Measurements from ENCODE around the gene PAX9. TPM values are rescaled to one million over a fixed set of nuclear protein-coding genes. Genes with fewer than 3 reads are reported as not detected.
A peak's percentile ranks its signal among the peaks of the same experiment; 100 is the strongest.

PAX9 gene
- total and polyA plus RNA-seq, 2 of the 13 experiments (the other 11 are each of a cell fraction or from before 2014, with no cell fraction given) = 0.03 TPM; not detected in 1

DNA sequence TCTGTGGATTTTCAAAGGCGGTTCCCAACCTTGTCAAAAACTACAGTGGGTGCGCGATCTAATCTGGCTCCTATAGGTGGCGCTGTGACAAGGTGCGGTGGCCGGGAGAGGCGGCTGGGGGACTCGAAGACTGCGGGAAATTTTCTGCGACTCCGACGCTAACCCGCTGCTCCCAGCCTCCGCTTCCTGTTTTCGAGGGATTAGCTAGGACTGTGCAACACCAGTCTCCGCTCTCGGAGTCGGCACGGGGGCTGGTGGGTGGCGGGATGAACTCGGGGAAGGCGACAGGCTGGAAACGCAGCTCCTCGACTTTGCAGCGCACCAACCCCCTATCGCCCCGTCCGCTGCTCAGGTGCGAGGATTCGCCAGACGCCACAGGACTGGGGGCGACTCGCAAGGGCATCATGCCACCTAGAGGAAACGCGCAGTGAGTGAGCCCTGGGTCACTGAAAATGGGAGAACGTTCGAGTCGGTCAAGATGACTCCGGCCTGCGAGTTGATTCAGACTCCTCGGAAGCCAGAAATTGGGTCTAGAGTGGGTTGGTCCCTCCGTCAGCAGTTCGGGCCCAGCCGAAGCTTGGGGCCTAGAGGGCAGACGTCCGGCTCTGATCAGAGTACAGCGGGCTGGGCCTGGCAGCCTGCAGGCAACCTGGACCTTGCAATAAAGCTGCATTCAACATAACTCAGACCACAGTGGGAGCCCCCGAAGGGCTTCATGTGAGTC, 5.5 kb upstream of the PAX9 start (continued):
- TF ChIP-seq, protein P1, sequence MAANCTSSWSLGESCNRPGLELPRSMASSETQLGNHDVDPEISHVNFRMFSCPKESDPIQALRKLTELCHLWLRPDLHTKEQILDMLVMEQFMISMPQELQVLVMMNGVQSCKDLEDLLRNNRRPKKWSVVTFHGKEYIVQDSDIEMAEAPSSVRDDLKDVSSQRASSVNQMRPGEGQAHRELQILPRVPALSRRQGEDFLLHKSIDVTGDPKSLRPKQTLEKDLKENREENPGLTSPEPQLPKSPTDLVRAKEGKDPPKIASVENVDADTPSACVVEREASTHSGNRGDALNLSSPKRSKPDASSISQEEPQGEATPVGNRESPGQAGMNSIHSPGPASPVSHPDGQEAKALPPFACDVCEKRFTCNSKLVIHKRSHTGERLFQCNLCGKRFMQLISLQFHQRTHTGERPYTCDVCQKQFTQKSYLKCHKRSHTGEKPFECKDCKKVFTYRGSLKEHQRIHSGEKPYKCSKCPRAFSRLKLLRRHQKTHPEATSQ (CRISPR knock-in tag; IDR thresholded peaks at IDR 0.05; ENCODE audit: borderline replicate concordance) = no peak
- no peak for TF ChIP-seq SP1 (IDR thresholded peaks at IDR 0.05)
- no peak for TF ChIP-seq SP1 (CRISPR knock-in tag; IDR thresholded peaks at IDR 0.05)
- TF ChIP-seq ZNF605 (CRISPR knock-in tag; IDR thresholded peaks at IDR 0.05) = peak; percentile 64; the same call in 1 of the 2 replicates
- TF ChIP-seq KLF13 (CRISPR knock-in tag; IDR thresholded peaks at IDR 0.05) = peak; percentile 45; the same call in 1 of the 2 replicates
- no peak for TF ChIP-seq CREM (IDR thresholded peaks at IDR 0.05)
- no peak for TF ChIP-seq CREM (CRISPR knock-in tag; IDR thresholded peaks at IDR 0.05)
- TF ChIP-seq ETV6 (CRISPR knock-in tag; conservative IDR thresholded peaks at IDR 0.05) = no peak
- no peak for TF ChIP-seq ZNF672 (CRISPR knock-in tag; IDR thresholded peaks at IDR 0.05)
- TF ChIP-seq ZBTB40 (IDR thresholded peaks at IDR 0.05) = no peak
- TF ChIP-seq ZBTB40 (CRISPR knock-in tag; IDR thresholded peaks at IDR 0.05) = peak; percentile 18; the same call in 1 of the 2 replicates
- 0 out of 2 replicates have a peak, but pooled peaks have one; percentile 13 for TF ChIP-seq ZSCAN31 (CRISPR knock-in tag; IDR thresholded peaks at IDR 0.05; ENCODE audit: low read depth)
- TF ChIP-seq SALL1 (CRISPR knock-in tag; IDR thresholded peaks at IDR 0.05) = peak; percentile 20; the same call in 1 of the 2 replicates
- TF ChIP-seq MED1 (CRISPR knock-in tag; IDR thresholded peaks at IDR 0.05) = no peak
- no peak for TF ChIP-seq ESRRA (CRISPR knock-in tag; IDR thresholded peaks at IDR 0.05; ENCODE audit: low read depth)
- TF ChIP-seq ZNF777 (CRISPR knock-in tag; IDR thresholded peaks at IDR 0.05) = peak; percentile 52; the same call in 1 of the 2 replicates
- TF ChIP-seq BCL6 (CRISPR knock-in tag; IDR thresholded peaks at IDR 0.05) = peak; percentile 68
- TF ChIP-seq GABPA (IDR thresholded peaks at IDR 0.05; ENCODE audit: low read depth, low read length) = no peak
- TF ChIP-seq GABPA (CRISPR knock-in tag; IDR thresholded peaks at IDR 0.05; ENCODE audit: low read depth) = 0 out of 2 replicates have a peak, but pooled peaks have one; percentile 4
- TF ChIP-seq NKX3-1 (CRISPR knock-in tag; IDR thresholded peaks at IDR 0.05) = no peak
- 0 out of 2 replicates have a peak, but pooled peaks have one; percentile 13 for TF ChIP-seq CBFB (CRISPR knock-in tag; IDR thresholded peaks at IDR 0.05)
- no peak for TF ChIP-seq ZSCAN12 (CRISPR knock-in tag; IDR thresholded peaks at IDR 0.05)
- TF ChIP-seq ZNF619 (CRISPR knock-in tag; IDR thresholded peaks at IDR 0.05) = 0 out of 2 replicates have a peak, but pooled peaks have one; percentile 82

Measured in HepG2 (cell line).